ENCODE data around the gene EFEMP2. TPM values are rescaled to one million over a fixed set of nuclear protein-coding genes. Genes with fewer than 3 reads are reported as not detected.

EFEMP2 gene
- total RNA-seq, 1 donor from 2014 or later: 97.3 TPM

GRCh38 chr11:65917077-65917433, 44.5 kb upstream of the EFEMP2 start:
- H3K4me3 Mint-ChIP-seq (ENCODE audit: unreplicated experiment): peak overlapping the region; percentile 76
- Histone ChIP-seq H3K79me2 (ENCODE audit: insufficient read depth, low read length) (peaks cover 53% of the 10 kb centered on the region), H3K27me3 (ENCODE audit: insufficient read depth, low read length) (no peaks in the 10 kb centered on the region), H3K4me3 (ENCODE audit: insufficient read depth, low read depth, low read length) (peak overlapping the region; percentile 87), H3K4me1 (ENCODE audit: insufficient read depth, low read length) (peaks cover 67% of the 10 kb centered on the region), H3K36me3 (ENCODE audit: insufficient read depth, low read length) (peaks cover 8% of the 10 kb centered on the region), H3K4me2 (ENCODE audit: low read length) (peak overlapping the region; percentile 98), H3K27ac (ENCODE audit: low read depth, low read length) (peak overlapping the region; percentile 97), H4K20me1 (ENCODE audit: insufficient read depth, low read length) (peaks cover 9% of the 10 kb centered on the region), H3K9ac (ENCODE audit: low read length) (peak overlapping the region; percentile 66), H3K9me3 (ENCODE audit: insufficient read depth, low read depth, low read length) (no peaks in the 10 kb centered on the region), H2AFZ (ENCODE audit: low read depth, low read length) (no peak overlapping the region)
- H3K9me3 Mint-ChIP-seq (ENCODE audit: unreplicated experiment): no peaks in the 10 kb centered on the region
- peak overlapping the region; percentile 98 for H3K27ac Mint-ChIP-seq (ENCODE audit: unreplicated experiment)
- FAIRE-seq (no peak), DNase-seq (ENCODE audit: low read depth) (no peak)
- H3K4me1 Mint-ChIP-seq (ENCODE audit: low read depth, unreplicated experiment): peaks cover 30% of the 10 kb centered on the region
- TF ChIP-seq, protein P1, sequence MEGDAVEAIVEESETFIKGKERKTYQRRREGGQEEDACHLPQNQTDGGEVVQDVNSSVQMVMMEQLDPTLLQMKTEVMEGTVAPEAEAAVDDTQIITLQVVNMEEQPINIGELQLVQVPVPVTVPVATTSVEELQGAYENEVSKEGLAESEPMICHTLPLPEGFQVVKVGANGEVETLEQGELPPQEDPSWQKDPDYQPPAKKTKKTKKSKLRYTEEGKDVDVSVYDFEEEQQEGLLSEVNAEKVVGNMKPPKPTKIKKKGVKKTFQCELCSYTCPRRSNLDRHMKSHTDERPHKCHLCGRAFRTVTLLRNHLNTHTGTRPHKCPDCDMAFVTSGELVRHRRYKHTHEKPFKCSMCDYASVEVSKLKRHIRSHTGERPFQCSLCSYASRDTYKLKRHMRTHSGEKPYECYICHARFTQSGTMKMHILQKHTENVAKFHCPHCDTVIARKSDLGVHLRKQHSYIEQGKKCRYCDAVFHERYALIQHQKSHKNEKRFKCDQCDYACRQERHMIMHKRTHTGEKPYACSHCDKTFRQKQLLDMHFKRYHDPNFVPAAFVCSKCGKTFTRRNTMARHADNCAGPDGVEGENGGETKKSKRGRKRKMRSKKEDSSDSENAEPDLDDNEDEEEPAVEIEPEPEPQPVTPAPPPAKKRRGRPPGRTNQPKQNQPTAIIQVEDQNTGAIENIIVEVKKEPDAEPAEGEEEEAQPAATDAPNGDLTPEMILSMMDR (IDR thresholded peaks at IDR 0.05; ENCODE audit: insufficient read depth, low read depth, low read length): no peak
- TF ChIP-seq EZH2 (IDR thresholded peaks at IDR 0.05; ENCODE audit: insufficient read depth, low read length): no peak
- peaks cover 2% of the 10 kb centered on the region for H3K36me3 Mint-ChIP-seq (ENCODE audit: low read depth, unreplicated experiment)
- H3K27me3 Mint-ChIP-seq (ENCODE audit: low read depth, unreplicated experiment): no peaks in the 10 kb centered on the region

- Histone ChIP-seq H3K9me3 (ENCODE audit: insufficient read depth, low read depth, low read length) (no peaks in the 10 kb centered on the region), H2AFZ (ENCODE audit: low read depth, low read length) (no peak overlapping the region), H3K4me3 (ENCODE audit: insufficient read depth, low read depth, low read length) (no peak overlapping the region), H3K36me3 (ENCODE audit: insufficient read depth, low read length) (peaks cover 8% of the 10 kb centered on the region), H3K4me1 (ENCODE audit: insufficient read depth, low read length) (peaks cover 73% of the 10 kb centered on the region), H3K27ac (ENCODE audit: low read depth, low read length) (peak overlapping the region; percentile 97), H3K9ac (ENCODE audit: low read length) (peak overlapping the region; percentile 66), H3K27me3 (ENCODE audit: insufficient read depth, low read length) (no peaks in the 10 kb centered on the region), H3K79me2 (ENCODE audit: insufficient read depth, low read length) (peaks cover 53% of the 10 kb centered on the region), H4K20me1 (ENCODE audit: insufficient read depth, low read length) (peaks cover 9% of the 10 kb centered on the region), H3K4me2 (ENCODE audit: low read length) (peak overlapping the region; percentile 98)
- TF ChIP-seq, protein P1 (IDR thresholded peaks at IDR 0.05; ENCODE audit: insufficient read depth, low read depth, low read length): no peak
- TF ChIP-seq EZH2 (IDR thresholded peaks at IDR 0.05; ENCODE audit: insufficient read depth, low read length): no peak
- Mint-ChIP-seq H3K36me3 (ENCODE audit: low read depth, unreplicated experiment) (peaks cover 2% of the 10 kb centered on the region), H3K9me3 (ENCODE audit: unreplicated experiment) (no peaks in the 10 kb centered on the region), H3K4me3 (ENCODE audit: unreplicated experiment) (peak overlapping the region; percentile 76), H3K4me1 (ENCODE audit: low read depth, unreplicated experiment) (peaks cover 34% of the 10 kb centered on the region), H3K27me3 (ENCODE audit: low read depth, unreplicated experiment) (no peaks in the 10 kb centered on the region), H3K27ac (ENCODE audit: unreplicated experiment) (peak overlapping the region; percentile 98)
- FAIRE-seq (no peak), DNase-seq (ENCODE audit: low read depth) (no peak)
Measured at GRCh38 chr11:65916391-65916790, 43.8 kb upstream of the EFEMP2 start.

DNA sequence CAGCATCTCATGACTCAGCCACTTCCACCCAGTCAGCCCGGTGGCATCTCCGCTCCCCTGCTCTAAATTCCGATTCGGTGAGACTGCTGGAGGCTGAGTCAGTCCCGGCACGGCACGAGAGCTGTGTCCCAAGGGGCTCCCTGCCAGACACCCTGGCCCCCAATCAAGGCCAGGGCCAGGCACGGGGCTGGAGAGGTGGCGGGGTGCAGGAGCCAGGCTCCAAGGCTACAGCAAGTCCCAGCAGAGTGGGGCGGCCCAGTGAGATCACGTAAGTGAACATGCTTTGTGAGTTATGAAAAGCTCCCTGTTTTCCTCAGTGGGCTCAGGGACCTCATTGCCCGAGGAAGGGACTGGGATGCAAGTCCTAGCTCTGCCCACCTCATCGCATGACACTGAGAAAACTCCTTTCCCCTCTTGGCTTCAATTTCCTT, 43.2 kb upstream of the EFEMP2 start:
- Histone ChIP-seq H3K9me3 (ENCODE audit: insufficient read depth, low read depth, low read length) (no peaks in the 10 kb centered on the region), H3K4me1 (ENCODE audit: insufficient read depth, low read length) (peaks cover 76% of the 10 kb centered on the region), H3K9ac (ENCODE audit: low read length) (peak overlapping the region; percentile 77), H3K27me3 (ENCODE audit: insufficient read depth, low read length) (no peaks in the 10 kb centered on the region), H3K27ac (ENCODE audit: low read depth, low read length) (peak overlapping the region; percentile 97), H4K20me1 (ENCODE audit: insufficient read depth, low read length) (peaks cover 8% of the 10 kb centered on the region), H3K79me2 (ENCODE audit: insufficient read depth, low read length) (peaks cover 50% of the 10 kb centered on the region), H3K36me3 (ENCODE audit: insufficient read depth, low read length) (peaks cover 8% of the 10 kb centered on the region), H3K4me3 (ENCODE audit: insufficient read depth, low read depth, low read length) (peak overlapping the region; percentile 11), H3K4me2 (ENCODE audit: low read length) (peak overlapping the region; percentile 98), H2AFZ (ENCODE audit: low read depth, low read length) (no peak overlapping the region)
- TF ChIP-seq, protein P1 (IDR thresholded peaks at IDR 0.05; ENCODE audit: insufficient read depth, low read depth, low read length): no peak
- TF ChIP-seq EZH2 (IDR thresholded peaks at IDR 0.05; ENCODE audit: insufficient read depth, low read length): no peak
- peaks cover 34% of the 10 kb centered on the region for H3K4me1 Mint-ChIP-seq (ENCODE audit: low read depth, unreplicated experiment)
- DNase-seq (ENCODE audit: low read depth) (peak; percentile 94), FAIRE-seq (peak; percentile 72)
- no peak overlapping the region for H3K4me3 Mint-ChIP-seq (ENCODE audit: unreplicated experiment)
- H3K27ac Mint-ChIP-seq (ENCODE audit: unreplicated experiment): peak overlapping the region; percentile 98
- H3K36me3 Mint-ChIP-seq (ENCODE audit: low read depth, unreplicated experiment): peaks cover 2% of the 10 kb centered on the region
- H3K9me3 Mint-ChIP-seq (ENCODE audit: unreplicated experiment): no peaks in the 10 kb centered on the region
- H3K27me3 Mint-ChIP-seq (ENCODE audit: low read depth, unreplicated experiment): no peaks in the 10 kb centered on the region
